GM19025 (cell line): Measurements from ENCODE around the gene MON1A.

Source experiments
- ATAC-seq: cut with Tn5 transposase; IDR thresholded peaks from one replicate; pipeline ENCODE4 v1.9.1; 2021; ENCODE audit warnings: mild to moderate bottlenecking, low read depth, moderate library complexity; ENCODE audit not compliant: unreplicated experiment

MON1A gene

GRCh38 chr3:49896345-49896744 is 33.3 kb downstream of the MON1A start:
- ATAC-seq = no peak

- ATAC-seq = no peak
These were observed 33.8 kb downstream of the MON1A start for GRCh38 chr3:49895791-49896190.

GRCh38 chr3:49889296-49889695 is 40.3 kb downstream of the MON1A start:
- no peak for ATAC-seq

GRCh38 chr3:49886922-49887265 is 42.7 kb downstream of the MON1A start:
- no peak for ATAC-seq

GRCh38 chr3:49883998-49884397 is 45.6 kb downstream of the MON1A start:
- ATAC-seq = no peak

GRCh38 chr3:49882166-49882565 is 47.4 kb downstream of the MON1A start:
- ATAC-seq = no peak

GRCh38 chr3:49880581-49881315 is 48.9 kb downstream of the MON1A start:
- no peak for ATAC-seq

GRCh38 chr3:49879721-49880120 is 49.9 kb downstream of the MON1A start:
- no peak for ATAC-seq

GRCh38 chr3:49878686-49879085 is 50.9 kb downstream of the MON1A start:
- ATAC-seq = no peak

- no peak for ATAC-seq
These were observed 51.9 kb downstream of the MON1A start for GRCh38 chr3:49877716-49878115.

- ATAC-seq = no peak
These were observed 53.0 kb downstream of the MON1A start for GRCh38 chr3:49876567-49876966.

GRCh38 chr3:49873623-49874022 is 56.0 kb downstream of the MON1A start:
- ATAC-seq = no peak

GRCh38 chr3:49872801-49873281 is 56.8 kb downstream of the MON1A start:
- ATAC-seq = no peak

GRCh38 chr3:49871531-49872153 is 58.0 kb downstream of the MON1A start:
- ATAC-seq = no peak

GRCh38 chr3:49869525-49870126 is 60.0 kb downstream of the MON1A start, which contains the start of gene CAMKV:
Gene CAMKV (minus strand): TSS chr3:49869906. CDS start chr3:49862388, 7,518 bp downstream.
- ATAC-seq = no peak

GRCh38 chr3:49868862-49869466 is 60.6 kb downstream of the MON1A start:
- no peak for ATAC-seq

GRCh38 chr3:49867871-49868321 is 61.7 kb downstream of the MON1A start:
- no peak for ATAC-seq

- ATAC-seq = no peak
These were observed 62.2 kb downstream of the MON1A start for GRCh38 chr3:49867400-49867799.

- ATAC-seq = no peak
These were observed 64.3 kb downstream of the MON1A start for GRCh38 chr3:49865198-49865784.

- no peak for ATAC-seq
These were observed 65.1 kb downstream of the MON1A start for GRCh38 chr3:49864505-49864904.
